ENCODE results near the gene WNT9B. TPM values are rescaled to one million over a fixed set of nuclear protein-coding genes. Genes with fewer than 3 reads are reported as not detected.

WNT9B gene
- total and polyA plus RNA-seq, 2 of the 13 experiments (the other 11 are each of a cell fraction or from before 2014, with no cell fraction given) = not detected

DNA sequence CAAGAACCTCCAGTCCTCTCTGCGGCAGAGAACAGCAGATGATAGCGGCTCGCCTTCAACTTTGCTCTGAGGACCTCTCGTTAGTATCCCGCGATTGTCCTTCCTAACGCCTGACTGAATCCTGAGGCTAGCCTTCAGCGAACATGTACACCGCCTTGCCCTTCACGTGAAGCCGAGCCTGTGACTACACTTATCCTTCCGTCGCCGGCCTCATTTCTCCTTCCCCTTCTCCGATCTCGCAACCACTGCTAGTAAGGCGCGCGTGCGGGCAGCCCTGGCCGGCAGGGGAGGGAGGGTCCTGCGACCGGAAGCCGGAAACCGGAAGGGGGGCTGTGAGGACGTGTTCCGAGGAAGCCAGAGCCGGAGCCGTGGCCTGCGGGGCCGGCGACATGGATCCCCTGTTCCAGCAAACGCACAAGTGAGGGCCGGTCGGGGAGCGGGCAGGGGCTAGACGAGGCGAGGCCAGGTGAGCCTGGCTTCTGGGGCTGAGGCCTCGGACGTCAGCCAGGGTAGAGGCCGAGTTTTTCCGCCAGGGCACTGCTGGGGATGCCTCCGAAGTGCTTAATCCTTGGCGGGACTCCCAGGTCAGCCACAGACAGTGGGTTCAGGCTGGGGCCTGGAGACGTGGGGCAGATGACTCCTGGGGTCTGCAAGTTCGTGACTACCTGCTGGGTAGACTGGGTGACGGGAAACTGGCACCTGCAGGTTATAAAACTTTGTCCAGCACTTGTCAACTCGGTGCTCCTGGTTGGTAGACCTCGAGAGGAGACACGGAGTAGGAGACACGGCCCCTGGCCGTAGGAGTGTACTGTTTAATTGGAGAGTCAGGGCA, 71.6 kb downstream of the WNT9B start, which contains the start of gene GOSR2 (continued):
- TF ChIP-seq, protein P1, sequence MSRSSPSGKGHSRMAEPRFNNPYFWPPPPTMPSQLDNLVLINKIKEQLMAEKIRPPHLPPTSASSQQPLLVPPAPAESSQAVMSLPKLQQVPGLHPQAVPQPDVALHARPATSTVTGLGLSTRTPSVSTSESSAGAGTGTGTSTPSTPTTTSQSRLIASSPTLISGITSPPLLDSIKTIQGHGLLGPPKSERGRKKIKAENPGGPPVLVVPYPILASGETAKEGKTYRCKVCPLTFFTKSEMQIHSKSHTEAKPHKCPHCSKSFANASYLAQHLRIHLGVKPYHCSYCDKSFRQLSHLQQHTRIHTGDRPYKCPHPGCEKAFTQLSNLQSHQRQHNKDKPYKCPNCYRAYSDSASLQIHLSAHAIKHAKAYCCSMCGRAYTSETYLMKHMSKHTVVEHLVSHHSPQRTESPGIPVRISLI (CRISPR knock-in tag; IDR thresholded peaks at IDR 0.05; ENCODE audit: borderline replicate concordance) = no peak
- TF ChIP-seq CCDC6 (CRISPR knock-in tag; IDR thresholded peaks at IDR 0.05) = peak; percentile 28; the same call in 1 of the 2 replicates
- TF ChIP-seq, protein P2, sequence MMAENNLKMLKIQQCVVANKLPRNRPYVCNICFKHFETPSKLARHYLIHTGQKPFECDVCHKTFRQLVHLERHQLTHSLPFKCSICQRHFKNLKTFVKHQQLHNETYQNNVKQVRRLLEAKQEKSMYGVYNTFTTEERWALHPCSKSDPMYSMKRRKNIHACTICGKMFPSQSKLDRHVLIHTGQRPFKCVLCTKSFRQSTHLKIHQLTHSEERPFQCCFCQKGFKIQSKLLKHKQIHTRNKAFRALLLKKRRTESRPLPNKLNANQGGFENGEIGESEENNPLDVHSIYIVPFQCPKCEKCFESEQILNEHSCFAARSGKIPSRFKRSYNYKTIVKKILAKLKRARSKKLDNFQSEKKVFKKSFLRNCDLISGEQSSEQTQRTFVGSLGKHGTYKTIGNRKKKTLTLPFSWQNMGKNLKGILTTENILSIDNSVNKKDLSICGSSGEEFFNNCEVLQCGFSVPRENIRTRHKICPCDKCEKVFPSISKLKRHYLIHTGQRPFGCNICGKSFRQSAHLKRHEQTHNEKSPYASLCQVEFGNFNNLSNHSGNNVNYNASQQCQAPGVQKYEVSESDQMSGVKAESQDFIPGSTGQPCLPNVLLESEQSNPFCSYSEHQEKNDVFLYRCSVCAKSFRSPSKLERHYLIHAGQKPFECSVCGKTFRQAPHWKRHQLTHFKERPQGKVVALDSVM (CRISPR knock-in tag; IDR thresholded peaks at IDR 0.05) = no peak
- TF ChIP-seq, protein P3, sequence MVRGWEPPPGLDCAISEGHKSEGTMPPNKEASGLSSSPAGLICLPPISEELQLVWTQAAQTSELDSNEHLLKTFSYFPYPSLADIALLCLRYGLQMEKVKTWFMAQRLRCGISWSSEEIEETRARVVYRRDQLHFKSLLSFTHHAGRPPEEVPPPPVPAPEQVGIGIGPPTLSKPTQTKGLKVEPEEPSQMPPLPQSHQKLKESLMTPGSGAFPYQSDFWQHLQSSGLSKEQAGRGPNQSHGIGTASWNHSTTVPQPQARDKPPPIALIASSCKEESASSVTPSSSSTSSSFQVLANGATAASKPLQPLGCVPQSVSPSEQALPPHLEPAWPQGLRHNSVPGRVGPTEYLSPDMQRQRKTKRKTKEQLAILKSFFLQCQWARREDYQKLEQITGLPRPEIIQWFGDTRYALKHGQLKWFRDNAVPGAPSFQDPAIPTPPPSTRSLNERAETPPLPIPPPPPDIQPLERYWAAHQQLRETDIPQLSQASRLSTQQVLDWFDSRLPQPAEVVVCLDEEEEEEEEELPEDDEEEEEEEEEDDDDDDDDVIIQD (CRISPR knock-in tag; IDR thresholded peaks at IDR 0.05; ENCODE audit: low read depth) = 0 out of 2 replicates have a peak, but pooled peaks have one; percentile 13
- peak; percentile 12; the same call in 1 of the 2 replicates for TF ChIP-seq ZBTB43 (CRISPR knock-in tag; conservative IDR thresholded peaks at IDR 0.05)
- TF ChIP-seq, protein P4, sequence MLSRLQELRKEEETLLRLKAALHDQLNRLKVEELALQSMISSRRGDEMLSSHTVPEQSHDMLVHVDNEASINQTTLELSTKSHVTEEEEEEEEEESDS (CRISPR knock-in tag; IDR thresholded peaks at IDR 0.05; ENCODE audit: borderline replicate concordance) = peak; percentile 92; the same call in 1 of the 2 replicates
- TF ChIP-seq RBM39 (IDR thresholded peaks at IDR 0.05; ENCODE audit: low read depth, low read length, poor library complexity, severe bottlenecking) = peak; percentile 96
- peak; percentile 29 for TF ChIP-seq ATF3 (CRISPR knock-in tag; IDR thresholded peaks at IDR 0.05)
- peak; percentile 55; the same call in 1 of the 2 replicates for TF ChIP-seq TCF7 (IDR thresholded peaks at IDR 0.05; ENCODE audit: low read depth)
- TF ChIP-seq ZBTB1 (CRISPR knock-in tag; IDR thresholded peaks at IDR 0.05; ENCODE audit: borderline replicate concordance) = no peak
- TF ChIP-seq ZNF234 (CRISPR knock-in tag; conservative IDR thresholded peaks at IDR 0.05) = 0 out of 2 replicates have a peak, but pooled peaks have one; percentile 58
- peak; percentile 98 for TF ChIP-seq TOPORS (CRISPR knock-in tag; IDR thresholded peaks at IDR 0.05)
- peak; percentile 96 for TF ChIP-seq KLF6 (CRISPR knock-in tag; IDR thresholded peaks at IDR 0.05)
- 0 out of 2 replicates have a peak, but pooled peaks have one; percentile 58 for TF ChIP-seq SETDB1 (CRISPR knock-in tag; IDR thresholded peaks at IDR 0.05; ENCODE audit: borderline replicate concordance)
- no peak; the same call in 1 of the 2 replicates for TF ChIP-seq ZNF260 (CRISPR knock-in tag; IDR thresholded peaks at IDR 0.05; ENCODE audit: borderline replicate concordance, low read depth)
- no peak for TF ChIP-seq E2F1 (CRISPR knock-in tag; IDR thresholded peaks at IDR 0.05)
- peak; percentile 76; the same call in 1 of the 2 replicates for TF ChIP-seq ZSCAN21 (CRISPR knock-in tag; IDR thresholded peaks at IDR 0.05; ENCODE audit: borderline replicate concordance)
- 0 out of 2 replicates have a peak, but pooled peaks have one; percentile 60 for TF ChIP-seq ZNF20 (CRISPR knock-in tag; IDR thresholded peaks at IDR 0.05)
- TF ChIP-seq ZNF343 (CRISPR knock-in tag; IDR thresholded peaks at IDR 0.05) = peak; percentile 85; the same call in 1 of the 2 replicates
